Measurements from ENCODE around the gene IQUB.
A peak's percentile ranks its signal among the peaks of the same experiment; 100 is the strongest.

IQUB gene

GRCh38 chr7:123538897-123539296, 4.5 kb upstream of the IQUB start:
- no peak overlapping the region for H3K4me3 ChIP-seq (ENCODE audit: low read depth in 1 of 2, low read length in 1 of 2)
- H3K4me1 ChIP-seq (ENCODE audit: control insufficient read depth in 1 of 2, insufficient read depth in 1 of 2, low read depth in 1 of 2, low read length in 1 of 2), result peaks cover 8 to 15% of the 10 kb centered on the region in 2 experiments
- H3K9me3 ChIP-seq, result no peaks in the 10 kb centered on the region
- no peak overlapping the region for H3K27ac ChIP-seq
- TF ChIP-seq, protein P1, sequence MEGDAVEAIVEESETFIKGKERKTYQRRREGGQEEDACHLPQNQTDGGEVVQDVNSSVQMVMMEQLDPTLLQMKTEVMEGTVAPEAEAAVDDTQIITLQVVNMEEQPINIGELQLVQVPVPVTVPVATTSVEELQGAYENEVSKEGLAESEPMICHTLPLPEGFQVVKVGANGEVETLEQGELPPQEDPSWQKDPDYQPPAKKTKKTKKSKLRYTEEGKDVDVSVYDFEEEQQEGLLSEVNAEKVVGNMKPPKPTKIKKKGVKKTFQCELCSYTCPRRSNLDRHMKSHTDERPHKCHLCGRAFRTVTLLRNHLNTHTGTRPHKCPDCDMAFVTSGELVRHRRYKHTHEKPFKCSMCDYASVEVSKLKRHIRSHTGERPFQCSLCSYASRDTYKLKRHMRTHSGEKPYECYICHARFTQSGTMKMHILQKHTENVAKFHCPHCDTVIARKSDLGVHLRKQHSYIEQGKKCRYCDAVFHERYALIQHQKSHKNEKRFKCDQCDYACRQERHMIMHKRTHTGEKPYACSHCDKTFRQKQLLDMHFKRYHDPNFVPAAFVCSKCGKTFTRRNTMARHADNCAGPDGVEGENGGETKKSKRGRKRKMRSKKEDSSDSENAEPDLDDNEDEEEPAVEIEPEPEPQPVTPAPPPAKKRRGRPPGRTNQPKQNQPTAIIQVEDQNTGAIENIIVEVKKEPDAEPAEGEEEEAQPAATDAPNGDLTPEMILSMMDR (IDR thresholded peaks at IDR 0.05), result no peak
- H3K36me3 ChIP-seq, result no peaks in the 10 kb centered on the region
- H3K27me3 ChIP-seq, result peaks cover 9% of the 10 kb centered on the region

DNA sequence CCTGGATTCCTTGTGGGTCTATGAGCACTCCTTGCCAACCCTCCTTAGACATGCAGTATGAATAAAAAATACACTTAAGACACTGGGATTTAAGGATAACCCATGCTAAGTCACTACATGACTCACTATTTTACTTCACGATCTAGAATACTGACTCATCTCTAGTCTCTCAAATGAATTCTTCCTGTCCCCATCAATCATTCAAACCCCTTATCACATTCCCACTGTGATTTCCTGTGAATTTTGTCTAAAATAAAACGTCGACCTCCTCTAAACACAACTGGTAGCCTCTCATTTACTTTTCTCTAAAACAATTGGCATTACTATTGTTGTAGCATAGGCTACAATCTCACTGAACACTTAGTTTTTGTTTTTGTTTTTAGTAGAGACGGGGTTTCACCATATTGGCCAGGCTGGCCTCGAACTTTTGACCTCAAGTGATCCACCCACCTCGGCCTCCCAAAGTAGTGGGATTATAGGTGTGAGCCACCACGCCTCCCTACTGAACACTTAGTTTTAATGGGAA, 3.9 kb upstream of the IQUB start:
- Histone ChIP-seq H3K9me3 (no peaks in the 10 kb centered on the region), H3K4me1 (ENCODE audit: control insufficient read depth in 1 of 2, insufficient read depth in 1 of 2, low read depth in 1 of 2, low read length in 1 of 2) (peaks cover 8 to 18% of the 10 kb centered on the region in 2 experiments), H3K36me3 (no peaks in the 10 kb centered on the region), H3K4me3 (ENCODE audit: low read depth in 1 of 2, low read length in 1 of 2) (no peak overlapping the region), H3K27me3 (peaks cover 15% of the 10 kb centered on the region), H3K27ac (no peak overlapping the region)
- TF ChIP-seq, protein P1 (IDR thresholded peaks at IDR 0.05), result no peak

GRCh38 chr7:123537026-123537642, 2.7 kb upstream of the IQUB start:
- Histone ChIP-seq H3K27ac (no peak overlapping the region), H3K9me3 (no peaks in the 10 kb centered on the region), H3K27me3 (peaks cover 26% of the 10 kb centered on the region), H3K4me3 (ENCODE audit: low read depth in 1 of 2, low read length in 1 of 2) (no peak overlapping the region), H3K4me1 (ENCODE audit: control insufficient read depth in 1 of 2, insufficient read depth in 1 of 2, low read depth in 1 of 2, low read length in 1 of 2) (peaks cover 8 to 23% of the 10 kb centered on the region in 2 experiments), H3K36me3 (no peaks in the 10 kb centered on the region)
- TF ChIP-seq, protein P1 (IDR thresholded peaks at IDR 0.05), result no peak

DNA sequence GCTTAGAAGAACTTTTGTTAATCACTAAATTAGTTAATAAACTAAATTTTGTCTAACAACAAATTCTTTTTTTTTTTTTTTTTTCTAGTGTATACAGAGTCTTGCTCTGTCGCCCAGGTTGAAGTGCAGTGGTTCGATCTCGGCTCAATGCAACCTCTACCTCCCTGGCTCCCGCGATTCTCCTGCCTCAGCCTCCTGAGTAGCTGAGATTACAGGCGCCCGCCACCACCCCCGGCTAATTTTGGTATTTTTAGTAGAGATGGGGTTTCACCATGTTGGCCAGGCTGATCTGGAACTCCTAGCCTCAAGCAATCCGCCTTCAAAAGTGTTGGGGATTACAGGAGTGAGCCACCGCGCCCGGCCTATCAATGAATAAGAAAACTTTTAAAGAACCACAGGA, 1.1 kb upstream of the IQUB start:
- peaks cover 8 to 23% of the 10 kb centered on the region in 2 experiments for H3K4me1 ChIP-seq (ENCODE audit: control insufficient read depth in 1 of 2, insufficient read depth in 1 of 2, low read depth in 1 of 2, low read length in 1 of 2)
- H3K27ac ChIP-seq, result peak overlapping the region; percentile 81
- H3K9me3 ChIP-seq, result no peaks in the 10 kb centered on the region
- TF ChIP-seq, protein P1 (IDR thresholded peaks at IDR 0.05), result no peak
- H3K27me3 ChIP-seq, result peaks cover 43% of the 10 kb centered on the region
- H3K36me3 ChIP-seq, result no peaks in the 10 kb centered on the region
- H3K4me3 ChIP-seq (ENCODE audit: low read depth in 1 of 2, low read length in 1 of 2), result peak overlapping the region; percentile 66 to 76

DNA sequence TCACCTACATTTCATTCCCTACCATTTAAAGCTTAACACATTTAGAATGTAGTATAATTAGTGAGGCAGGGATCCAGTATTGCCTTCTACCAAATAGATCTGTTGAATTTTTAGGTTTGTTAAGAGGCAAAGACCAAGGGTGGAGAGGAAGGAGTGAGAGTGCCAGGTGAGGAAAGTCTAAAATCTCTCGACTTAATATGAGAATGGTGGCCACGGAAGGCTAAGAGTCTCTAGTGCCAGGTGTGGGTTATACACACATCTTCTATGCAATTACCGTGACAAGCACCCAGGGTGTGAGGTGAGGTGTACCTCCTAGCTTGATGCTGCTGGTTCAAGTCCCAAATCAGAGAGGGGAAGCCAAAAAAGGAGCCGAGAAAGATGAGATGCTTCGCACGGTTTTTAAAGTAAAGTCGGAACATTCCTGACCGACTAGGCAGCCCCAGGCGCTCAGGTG, 439 bp downstream of the IQUB start:
- Histone ChIP-seq H3K36me3 (no peaks in the 10 kb centered on the region), H3K9me3 (no peaks in the 10 kb centered on the region), H3K27ac (peak overlapping the region; percentile 81), H3K27me3 (peaks cover 56% of the 10 kb centered on the region), H3K4me3 (ENCODE audit: low read depth in 1 of 2, low read length in 1 of 2) (peak overlapping the region; percentile 66 to 76), H3K4me1 (ENCODE audit: control insufficient read depth in 1 of 2, insufficient read depth in 1 of 2, low read depth in 1 of 2, low read length in 1 of 2) (peaks cover 8 to 23% of the 10 kb centered on the region in 2 experiments)
- TF ChIP-seq, protein P1 (IDR thresholded peaks at IDR 0.05), result no peak
